Muscle of leg (tissue), 11 donors: Measurements from ENCODE around the gene VANGL2. TPM values are rescaled to one million over a fixed set of nuclear protein-coding genes. Genes with fewer than 3 reads are reported as not detected.
A peak's percentile ranks its signal among the peaks of the same experiment; 100 is the strongest.

ENCODE experiments used
- DNase-seq: peaks from one replicate; pipeline ENCODE4 v3.0.0; 2013
- H3K27ac ChIP-seq: one replicate; pipeline ENCODE4 v1.5.1; 2013; ENCODE audit warnings: mild to moderate bottlenecking, low read length, control low read depth
- H3K27me3 ChIP-seq: one replicate; pipeline ENCODE4 v1.6.1; 2013; ENCODE audit warnings: low read length; ENCODE audit not compliant: control insufficient read depth, insufficient read depth
- H3K36me3 ChIP-seq: one replicate; pipeline ENCODE4 v1.6.1; 2013; ENCODE audit warnings: low read length; ENCODE audit not compliant: control insufficient read depth, insufficient read depth
- H3K4me1 ChIP-seq: one replicate; pipeline ENCODE4 v1.6.1; 2013; ENCODE audit warnings: low read length; ENCODE audit not compliant: control insufficient read depth, insufficient read depth
- H3K4me3 ChIP-seq: one replicate; pipeline ENCODE4 v1.5.1; 2013; ENCODE audit warnings: low read length, control low read depth
- H3K9me3 ChIP-seq: replicated peaks from 2 replicates; pipeline ENCODE4 v1.6.1; 2013; ENCODE audit warnings: low read depth, low read length; ENCODE audit not compliant: control insufficient read depth
- WGBS: methylation state at CpG from one replicate; pipeline ENCODE4 v1.1.5; 2013; ENCODE audit warnings: missing lambda C conversion rate; ENCODE audit not compliant: insufficient coverage; 5-methylcytosine and 5-hydroxymethylcytosine counted together
- polyA plus RNA-seq, 8 donors: library from polyadenylated mRNA; unstranded; fragments of 120-200 nt; gene quantifications; one replicate each; pipeline versions ENCODE4 v1.2.1 to v1.2.3, GENCODE V29; 2013; ENCODE audit warnings: inconsistent platforms in 1 of 8, low replicate concordance in 1 of 8; ENCODE audit not compliant: insufficient read length in 8 of 8, insufficient read depth in 1 of 8
- total RNA-seq: library from RNA; stranded (reverse); fragments of 120-200 nt; gene quantifications from one replicate; pipeline ENCODE4 v1.2.4, GENCODE V29; 2013

VANGL2 gene
- total and polyA plus RNA-seq, 9 donors: 2.3 to 17.8 (median 10.8) TPM

DNA sequence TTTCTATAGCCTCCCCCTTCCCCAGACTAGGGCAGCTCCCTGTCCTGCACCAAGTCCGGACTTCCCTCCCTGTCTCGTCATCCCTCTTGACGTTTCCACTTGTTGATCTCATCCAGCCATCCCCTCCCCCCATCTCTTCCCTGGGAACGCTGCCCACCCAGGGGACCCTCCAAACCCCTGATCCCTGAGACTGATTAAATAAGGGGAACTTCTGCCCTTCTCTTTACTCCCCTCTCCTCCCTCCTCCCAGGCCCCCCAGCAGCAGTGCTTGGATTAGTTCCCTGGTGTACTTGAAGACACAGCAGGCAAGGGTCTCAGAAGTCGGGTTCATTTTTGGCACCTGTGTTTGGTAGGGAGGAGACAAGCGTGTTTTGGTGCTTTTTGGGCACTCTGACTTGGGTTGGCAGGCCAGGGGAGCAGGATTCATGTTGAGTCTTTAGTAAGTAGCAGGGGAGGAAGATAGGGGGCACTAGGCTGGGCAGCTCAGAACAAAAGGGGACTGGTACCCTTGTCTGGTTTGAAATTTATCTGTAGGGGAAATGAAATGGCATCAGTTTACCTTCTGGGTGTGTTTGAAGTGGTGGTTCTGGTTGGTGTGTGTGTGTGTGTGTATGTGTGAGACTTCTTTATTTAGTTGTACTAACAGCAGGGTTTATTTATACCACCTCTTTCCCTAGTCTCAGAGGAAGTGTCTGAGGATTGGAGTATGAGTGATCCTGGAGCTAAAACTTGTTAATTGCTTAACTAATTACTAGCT lies 11.1 kb downstream of the VANGL2 start:
- H3K27me3 ChIP-seq: peaks cover 2% of the 10 kb centered on the region
- 30% methylated on average over 5 of the region's 6 CpGs for WGBS
- peak; percentile 54 for DNase-seq
- peaks cover 15% of the 10 kb centered on the region for H3K36me3 ChIP-seq
- peak overlapping the region; percentile 84 for H3K27ac ChIP-seq
- no peaks in the 10 kb centered on the region for H3K9me3 ChIP-seq
- peaks cover 28% of the 10 kb centered on the region for H3K4me1 ChIP-seq
- no peak overlapping the region for H3K4me3 ChIP-seq

DNA sequence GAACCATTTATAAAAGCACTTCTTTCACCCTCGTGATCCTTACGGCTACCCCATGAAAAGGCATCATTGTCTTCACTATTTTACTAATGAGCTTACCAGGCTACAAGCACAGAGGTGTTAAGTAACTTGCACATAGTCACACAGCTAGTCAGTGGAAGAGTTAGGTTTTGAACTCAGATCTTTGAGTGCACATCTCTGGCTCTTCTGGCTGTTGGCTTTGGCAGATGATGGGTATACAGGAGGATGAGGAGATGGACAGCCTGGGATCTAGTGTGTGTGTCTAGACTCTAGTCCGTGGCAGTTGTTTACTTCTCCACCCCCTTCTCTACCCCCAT lies 11.6 kb downstream of the VANGL2 start:
- H3K9me3 ChIP-seq: no peaks in the 10 kb centered on the region
- no CpG with 5 or more reads among the region's 3 CpGs for WGBS
- H3K27ac ChIP-seq: no peak overlapping the region
- H3K27me3 ChIP-seq: peaks cover 2% of the 10 kb centered on the region
- H3K36me3 ChIP-seq: peaks cover 21% of the 10 kb centered on the region
- no peak for DNase-seq
- no peak overlapping the region for H3K4me3 ChIP-seq
- peaks cover 28% of the 10 kb centered on the region for H3K4me1 ChIP-seq

GRCh38 chr1:160413716-160414115 lies 13.4 kb downstream of the VANGL2 start:
- Histone ChIP-seq H3K27ac (no peak overlapping the region), H3K27me3 (peaks cover 2% of the 10 kb centered on the region), H3K9me3 (no peaks in the 10 kb centered on the region), H3K4me3 (no peak overlapping the region), H3K36me3 (peaks cover 31% of the 10 kb centered on the region), H3K4me1 (peaks cover 25% of the 10 kb centered on the region)
- 57% methylated on average over 3 of the region's 3 CpGs for WGBS
- no peak for DNase-seq

DNA sequence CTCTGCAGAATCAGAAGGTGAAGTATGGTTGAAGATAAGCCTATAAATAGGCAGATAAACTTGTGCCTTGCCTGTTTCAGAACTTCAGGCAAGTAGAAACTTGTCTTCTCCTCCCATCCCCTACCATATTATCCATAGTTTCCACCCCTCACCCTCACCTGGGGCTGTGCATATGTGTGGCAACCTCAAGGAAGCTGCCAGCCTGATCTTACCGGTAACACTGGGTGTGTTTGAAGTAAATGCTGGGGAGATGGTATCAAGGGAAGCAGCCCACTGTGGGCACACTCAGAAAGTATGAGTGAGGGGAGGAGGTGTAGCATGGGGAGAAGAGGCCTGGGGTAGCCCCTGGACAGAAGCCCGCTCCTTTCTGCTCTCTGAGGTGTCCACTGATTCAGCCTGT lies 14.5 kb downstream of the VANGL2 start:
- WGBS: 88% methylated on average over 2 of the region's 2 CpGs
- peaks cover 2% of the 10 kb centered on the region for H3K27me3 ChIP-seq
- no peak for DNase-seq
- H3K36me3 ChIP-seq: peaks cover 40% of the 10 kb centered on the region
- no peaks in the 10 kb centered on the region for H3K9me3 ChIP-seq
- H3K4me3 ChIP-seq: no peak overlapping the region
- no peak overlapping the region for H3K27ac ChIP-seq
- H3K4me1 ChIP-seq: peaks cover 17% of the 10 kb centered on the region

GRCh38 chr1:160415696-160416290 lies 15.4 kb downstream of the VANGL2 start:
- Histone ChIP-seq H3K27ac (no peak overlapping the region), H3K4me3 (no peak overlapping the region), H3K36me3 (peaks cover 47% of the 10 kb centered on the region), H3K27me3 (peaks cover 2% of the 10 kb centered on the region), H3K9me3 (no peaks in the 10 kb centered on the region), H3K4me1 (peaks cover 8% of the 10 kb centered on the region)
- 91% methylated on average over 25 of the region's 29 CpGs for WGBS
- no peak for DNase-seq

DNA sequence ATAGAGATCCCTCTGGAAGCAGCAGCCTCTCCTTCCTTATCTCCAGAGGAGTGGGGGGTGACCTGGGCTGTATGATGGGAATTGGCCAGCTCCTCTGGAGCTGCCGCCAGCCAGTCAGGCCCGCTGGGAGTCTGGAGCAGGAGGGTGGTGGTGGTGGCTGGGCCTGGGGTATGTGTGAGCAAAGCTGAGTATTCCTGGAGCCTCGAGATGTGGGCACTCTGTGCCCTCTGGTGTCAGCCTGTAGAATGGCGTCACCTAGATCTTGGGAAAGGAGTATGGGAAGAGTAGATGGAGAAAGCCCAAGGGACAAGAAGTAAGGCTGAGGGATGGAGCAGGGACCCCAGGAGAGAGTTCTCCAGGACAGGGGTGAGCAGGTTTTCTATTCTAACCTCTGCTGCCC lies 16.0 kb downstream of the VANGL2 start:
- H3K27ac ChIP-seq: no peak overlapping the region
- H3K4me3 ChIP-seq: no peak overlapping the region
- 61% methylated on average over 3 of the region's 4 CpGs for WGBS

GRCh38 chr1:160418483-160418882 lies 18.1 kb downstream of the VANGL2 start:
- 67% methylated on average over 5 of the region's 6 CpGs for whole genome bisulfite sequencing

More for the DNA sequence above, 16.0 kb downstream of the VANGL2 start:
- no peaks in the 10 kb centered on the region for H3K9me3 ChIP-seq
- H3K27me3 ChIP-seq: peaks cover 2% of the 10 kb centered on the region
- DNase-seq: no peak
- peaks cover 2% of the 10 kb centered on the region for H3K4me1 ChIP-seq
- peaks cover 48% of the 10 kb centered on the region for H3K36me3 ChIP-seq

DNA sequence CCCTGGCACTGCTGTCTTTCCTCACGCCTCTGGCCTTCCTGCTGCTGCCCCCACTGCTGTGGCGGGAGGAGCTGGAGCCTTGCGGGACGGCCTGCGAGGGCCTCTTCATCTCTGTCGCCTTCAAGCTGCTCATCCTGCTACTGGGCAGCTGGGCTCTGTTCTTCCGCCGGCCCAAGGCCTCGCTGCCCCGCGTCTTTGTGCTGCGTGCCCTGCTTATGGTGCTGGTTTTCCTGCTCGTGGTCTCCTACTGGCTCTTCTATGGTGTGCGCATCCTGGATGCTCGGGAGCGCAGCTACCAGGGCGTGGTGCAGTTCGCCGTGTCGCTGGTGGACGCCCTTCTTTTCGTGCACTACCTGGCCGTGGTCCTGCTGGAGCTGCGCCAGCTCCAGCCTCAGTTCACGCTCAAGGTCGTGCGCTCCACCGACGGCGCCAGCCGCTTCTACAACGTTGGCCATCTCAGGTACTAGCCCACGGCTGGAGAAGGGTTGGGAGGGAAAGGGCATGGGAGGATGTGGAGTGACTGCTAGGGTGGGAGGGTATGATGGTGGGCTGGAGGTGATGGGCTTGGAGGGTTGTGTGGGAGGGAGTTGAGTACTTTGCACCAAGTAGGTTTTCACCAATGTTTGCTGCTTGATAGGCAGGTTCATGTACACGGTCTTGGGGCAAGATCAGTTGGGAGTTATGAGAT lies 18.9 kb downstream of the VANGL2 start:
- WGBS: 92% methylated on average over 34 of the region's 34 CpGs
- peaks cover 56% of the 10 kb centered on the region for H3K36me3 ChIP-seq
- no peaks in the 10 kb centered on the region for H3K4me1 ChIP-seq
- H3K27ac ChIP-seq: no peak overlapping the region
- no peak for DNase-seq
- H3K27me3 ChIP-seq: peaks cover 2% of the 10 kb centered on the region
- no peaks in the 10 kb centered on the region for H3K9me3 ChIP-seq
- H3K4me3 ChIP-seq: no peak overlapping the region

More at GRCh38 chr1:160418483-160418882, 18.1 kb downstream of the VANGL2 start:
- H3K27ac ChIP-seq: no peak overlapping the region
- H3K9me3 ChIP-seq: no peaks in the 10 kb centered on the region
- DNase-seq: no peak
- peaks cover 2% of the 10 kb centered on the region for H3K27me3 ChIP-seq
- no peak overlapping the region for H3K4me3 ChIP-seq
- H3K4me1 ChIP-seq: no peaks in the 10 kb centered on the region
- peaks cover 48% of the 10 kb centered on the region for H3K36me3 ChIP-seq

- Histone ChIP-seq H3K9me3 (no peaks in the 10 kb centered on the region), H3K36me3 (peaks cover 61% of the 10 kb centered on the region), H3K4me3 (no peak overlapping the region), H3K27me3 (peaks cover 2% of the 10 kb centered on the region), H3K4me1 (no peaks in the 10 kb centered on the region), H3K27ac (no peak overlapping the region)
- DNase-seq: no peak
- 90% methylated on average over 2 of the region's 4 CpGs for WGBS
These were observed 19.4 kb downstream of the VANGL2 start for GRCh38 chr1:160419838-160420169.
